Activated T-cell treated with anti-CD3 and anti-CD28 coated beads, Interleukin-2, amount 50 U/mL, for 24 hours (primary cell): Measurements from ENCODE around the gene C2orf68.
"Not testable (repeated sequence)": the region's sequence is repeated elsewhere in the genome, so short reads cannot be mapped to it uniquely, and the experiment has no call there.

ENCODE experiments used
- DNase-seq: peaks from one replicate; pipeline ENCODE4 v3.0.0-alpha.2; 2020
- H3K27ac Mint-ChIP-seq: 2 replicates; pipeline ENCODE4 v1.8.0; 2020; ENCODE audit warnings: mild to moderate bottlenecking, mixed read lengths
- H3K27me3 Mint-ChIP-seq: 2 replicates; pipeline ENCODE4 v1.8.0; 2020; ENCODE audit warnings: mixed read lengths
- H3K36me3 Mint-ChIP-seq: 2 replicates; pipeline ENCODE4 v1.8.0; 2020; ENCODE audit warnings: low read depth, mixed read lengths
- H3K4me1 Mint-ChIP-seq: 2 replicates; pipeline ENCODE4 v1.8.0; 2020; ENCODE audit warnings: low read depth, mixed read lengths
- H3K4me3 Mint-ChIP-seq: 2 replicates; pipeline ENCODE4 v1.8.0; 2020; ENCODE audit warnings: mild to moderate bottlenecking, moderate library complexity, mixed read lengths
- H3K9me3 Mint-ChIP-seq: 2 replicates; pipeline ENCODE4 v1.8.0; 2020; ENCODE audit warnings: mixed read lengths

Gene C2orf68, protein sequence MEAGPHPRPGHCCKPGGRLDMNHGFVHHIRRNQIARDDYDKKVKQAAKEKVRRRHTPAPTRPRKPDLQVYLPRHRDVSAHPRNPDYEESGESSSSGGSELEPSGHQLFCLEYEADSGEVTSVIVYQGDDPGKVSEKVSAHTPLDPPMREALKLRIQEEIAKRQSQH

DNA sequence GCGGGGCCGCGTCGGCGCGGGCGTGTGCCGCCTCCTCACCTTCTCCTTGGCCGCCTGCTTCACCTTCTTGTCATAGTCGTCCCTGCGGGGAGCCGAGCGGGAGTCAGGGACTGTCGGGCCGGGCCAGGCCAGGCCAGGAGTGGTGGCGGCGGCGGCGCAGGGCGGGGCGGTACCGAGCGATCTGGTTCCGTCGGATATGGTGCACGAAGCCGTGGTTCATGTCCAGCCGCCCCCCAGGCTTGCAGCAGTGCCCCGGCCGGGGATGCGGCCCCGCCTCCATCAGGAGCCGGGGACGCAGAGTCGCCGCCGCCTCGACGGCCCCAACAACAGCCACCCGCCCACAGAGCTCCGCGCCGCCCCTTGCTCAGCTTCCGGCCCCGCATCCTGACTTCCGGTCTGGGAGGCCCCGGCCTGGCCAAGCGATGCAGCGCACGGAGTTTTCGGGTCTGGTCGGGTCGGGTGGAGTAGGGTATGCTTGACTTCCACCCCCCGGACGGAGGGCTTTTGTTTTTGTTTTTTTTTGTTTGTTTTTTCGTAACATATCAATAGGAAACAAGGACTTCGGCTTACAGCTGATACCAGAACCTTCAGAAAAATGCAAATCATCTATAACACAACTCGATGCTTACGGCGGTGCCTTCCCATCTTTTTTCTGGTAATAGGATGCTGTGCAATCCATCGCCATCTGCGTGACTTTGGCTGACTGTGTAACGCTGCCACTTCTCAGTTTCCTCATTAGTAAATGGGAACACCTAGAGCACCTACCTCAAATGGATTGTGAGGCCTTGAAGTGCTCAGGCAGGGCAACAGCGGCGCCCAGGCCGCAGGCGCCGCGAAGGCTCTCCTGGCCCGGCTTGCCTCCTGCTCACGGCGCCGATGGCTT, at the start of gene C2orf68:
Gene C2orf68, minus strand, starts transcription at position 362 of the 883 bp plus-strand sequence. Its CDS starts 82 bp downstream, at position 280.
- peaks cover 38% of the 10 kb centered on the region for H3K4me1 Mint-ChIP-seq
- H3K4me3 Mint-ChIP-seq = peak within 1 kb of the TSS; percentile 94
- no peaks in the 10 kb centered on the region for H3K9me3 Mint-ChIP-seq

DNA sequence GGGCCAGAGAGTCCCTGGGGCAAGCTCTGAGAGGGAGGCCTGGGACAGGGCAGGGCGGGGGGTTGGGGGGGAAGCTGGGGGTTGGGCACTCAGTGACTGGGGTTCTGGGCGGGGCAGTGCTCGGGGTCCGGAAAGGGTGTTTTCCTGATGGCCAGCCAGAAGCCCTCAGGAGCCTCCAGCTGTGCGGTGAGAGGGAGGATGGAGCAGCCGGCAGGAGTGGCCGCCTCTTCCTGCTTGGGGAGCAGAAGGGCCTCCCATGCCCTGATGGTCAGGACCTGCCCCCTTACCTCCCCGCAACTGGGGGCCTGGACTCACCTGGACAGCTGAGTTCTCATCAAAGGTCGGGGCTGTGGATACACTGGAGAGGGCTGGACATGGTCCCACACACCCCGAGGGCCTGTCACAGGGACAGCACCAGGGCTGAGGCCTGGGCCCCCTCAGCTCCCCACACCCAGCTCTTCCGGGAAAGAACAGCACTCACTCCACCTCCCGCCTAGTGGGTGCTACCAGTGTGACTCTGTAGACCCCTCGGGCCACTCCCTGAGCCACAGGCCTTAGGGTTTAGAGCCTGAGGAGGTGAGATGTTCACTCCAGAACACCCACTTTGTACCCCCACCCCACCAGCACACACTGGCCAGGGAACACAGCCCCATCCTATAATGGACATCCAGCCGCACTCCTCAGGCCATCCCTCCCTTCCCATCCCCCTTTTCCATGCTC, 49.4 kb upstream of the C2orf68 start:
- Mint-ChIP-seq H3K4me1 (no peaks in the 10 kb centered on the region), H3K27ac (no peak overlapping the region), H3K4me3 (no peak overlapping the region), H3K36me3 (peaks cover 24% of the 10 kb centered on the region), H3K9me3 (no peaks in the 10 kb centered on the region), H3K27me3 (no peaks in the 10 kb centered on the region)
- no peak for DNase-seq

More for the DNA sequence above, at the start of gene C2orf68:
- Mint-ChIP-seq H3K27ac (peak within 1 kb of the TSS; percentile 94), H3K36me3 (peaks cover 48% of the 10 kb centered on the region), H3K27me3 (no peaks in the 10 kb centered on the region)
- DNase-seq = peak; percentile 91

DNA sequence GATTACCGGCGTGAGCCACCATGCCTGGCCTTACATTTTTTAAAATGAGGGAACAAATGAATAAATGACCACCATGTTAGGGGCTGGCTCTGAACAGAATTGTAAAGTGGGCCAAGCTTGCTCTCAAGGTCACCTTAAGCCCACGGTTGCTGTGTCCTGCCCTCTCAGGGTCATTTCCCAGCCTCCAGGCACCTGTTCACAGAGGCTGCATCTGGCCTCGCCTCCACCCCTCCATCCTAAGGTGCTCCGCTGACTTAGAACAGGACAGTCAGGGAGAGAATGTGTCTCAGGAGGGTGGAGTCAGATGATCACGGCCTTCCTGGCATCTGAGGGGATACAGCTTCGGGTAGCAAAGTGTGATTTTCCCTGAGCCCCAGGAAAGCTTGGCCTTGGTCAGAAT, 48.9 kb upstream of the C2orf68 start:
- no peak for DNase-seq
- no peaks in the 10 kb centered on the region for H3K27me3 Mint-ChIP-seq
- no peak overlapping the region for H3K27ac Mint-ChIP-seq
- H3K4me1 Mint-ChIP-seq = no peaks in the 10 kb centered on the region
- H3K36me3 Mint-ChIP-seq = peaks cover 30% of the 10 kb centered on the region
- no peak overlapping the region for H3K4me3 Mint-ChIP-seq
- no peaks in the 10 kb centered on the region for H3K9me3 Mint-ChIP-seq

DNA sequence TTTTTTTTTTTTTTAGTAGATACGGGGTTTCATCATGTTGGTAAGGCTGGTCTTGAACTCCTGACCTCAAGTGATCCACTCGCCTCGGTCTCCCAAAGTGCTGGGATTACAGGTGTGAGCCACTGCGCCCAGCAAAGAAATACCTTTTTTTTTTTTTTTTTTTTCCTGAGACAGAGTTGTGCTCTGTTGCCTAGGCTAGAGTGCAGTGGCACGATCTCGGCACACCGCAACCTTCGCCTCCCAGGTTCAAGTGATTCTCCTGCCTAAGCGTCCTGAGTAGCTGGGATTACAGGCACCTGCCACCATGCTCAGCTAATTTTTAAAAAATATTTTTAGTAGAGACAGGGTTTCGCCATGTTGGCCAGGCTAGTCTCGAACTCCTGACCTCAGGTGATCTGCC, 48.4 kb upstream of the C2orf68 start:
- not testable (repeated sequence) for H3K4me1 Mint-ChIP-seq, DNase-seq, H3K4me3 Mint-ChIP-seq, H3K27ac Mint-ChIP-seq, H3K27me3 Mint-ChIP-seq, H3K9me3 Mint-ChIP-seq
- H3K36me3 Mint-ChIP-seq = peaks cover 34% of the 10 kb centered on the region

DNA sequence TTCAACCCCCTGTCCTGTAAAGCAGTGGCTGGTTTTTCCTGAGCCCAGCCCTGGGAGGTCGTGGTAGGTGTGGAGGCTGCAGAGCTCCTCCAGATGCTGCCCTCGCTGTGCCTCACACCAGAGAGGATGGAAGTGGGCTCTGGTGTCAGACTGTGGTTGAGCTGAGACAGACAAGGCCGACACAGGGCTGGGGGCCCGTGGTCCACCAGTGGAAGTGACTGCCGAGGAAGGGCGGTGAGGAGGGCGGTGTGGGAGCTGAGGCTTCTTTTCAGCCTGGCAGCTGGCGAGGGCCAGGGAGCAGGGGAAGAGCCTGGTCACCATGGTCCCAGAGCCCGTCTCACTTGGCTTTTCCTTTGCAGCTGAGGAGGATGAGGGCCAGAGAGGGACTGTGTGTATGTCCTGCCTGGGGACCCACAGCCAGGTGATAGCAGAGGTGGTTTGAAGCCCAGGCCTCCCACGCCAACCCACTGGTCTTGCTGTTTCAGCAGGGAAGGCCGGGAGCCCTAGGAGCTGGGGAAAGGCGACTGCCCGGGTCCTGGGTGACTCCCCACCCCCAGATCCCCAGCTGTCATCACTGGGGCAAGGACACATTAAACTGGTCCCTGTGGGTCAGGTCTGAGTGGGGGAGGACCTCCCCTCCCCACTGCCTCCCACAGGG, 47.6 kb upstream of the C2orf68 start:
- H3K9me3 Mint-ChIP-seq = no peaks in the 10 kb centered on the region
- no peak overlapping the region for H3K27ac Mint-ChIP-seq
- no peak overlapping the region for H3K4me3 Mint-ChIP-seq
- H3K27me3 Mint-ChIP-seq = no peaks in the 10 kb centered on the region
- DNase-seq = no peak
- H3K4me1 Mint-ChIP-seq = no peaks in the 10 kb centered on the region
- H3K36me3 Mint-ChIP-seq = peaks cover 36% of the 10 kb centered on the region

DNA sequence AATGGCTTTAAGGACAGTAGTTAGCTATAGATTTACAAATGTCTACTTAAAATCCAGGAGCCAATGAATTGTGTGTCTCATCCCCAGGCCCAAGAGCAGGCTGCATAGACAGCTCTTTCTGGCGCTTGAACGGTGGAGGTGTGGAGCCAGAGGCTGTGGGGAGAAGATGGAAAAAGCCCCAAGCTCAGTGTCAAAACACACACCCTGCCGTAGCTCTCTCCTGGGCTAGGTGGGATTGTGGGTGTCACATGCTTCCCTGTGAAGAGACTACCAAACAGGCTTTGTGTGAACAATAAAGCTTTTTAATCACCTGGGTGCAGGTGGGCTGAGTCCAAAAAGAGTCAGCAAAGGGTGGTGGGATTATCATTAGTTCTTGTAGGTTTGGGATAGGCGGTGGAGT, 45.5 kb upstream of the C2orf68 start:
- not testable (repeated sequence) for H3K9me3 Mint-ChIP-seq, H3K4me1 Mint-ChIP-seq, H3K27me3 Mint-ChIP-seq, DNase-seq, H3K4me3 Mint-ChIP-seq
- Mint-ChIP-seq H3K36me3 (peaks cover 53% of the 10 kb centered on the region), H3K27ac (peak overlapping the region; percentile 37)

DNA sequence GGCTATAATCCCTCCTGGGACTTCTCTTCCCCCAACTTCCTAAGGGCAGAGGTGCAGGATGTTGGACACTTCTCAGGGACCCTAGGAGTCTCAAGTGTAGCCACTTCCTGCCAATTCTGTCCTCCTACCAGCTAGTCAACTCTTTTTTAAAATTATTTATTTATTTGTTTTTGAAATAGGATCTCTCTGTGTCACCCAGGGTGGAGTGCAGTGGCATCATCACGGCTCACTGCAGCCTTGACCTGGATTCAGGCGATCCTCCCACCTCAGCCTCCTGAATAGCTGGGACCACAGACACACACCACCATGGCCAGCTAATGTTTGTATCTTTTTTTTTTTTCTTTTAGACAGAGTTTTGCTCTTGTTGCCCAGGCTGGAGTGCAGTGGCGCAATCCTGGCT, 44.6 kb upstream of the C2orf68 start:
- Mint-ChIP-seq H3K4me3 (no peak overlapping the region), H3K4me1 (peaks cover 2% of the 10 kb centered on the region), H3K9me3 (no peaks in the 10 kb centered on the region), H3K27me3 (no peaks in the 10 kb centered on the region), H3K27ac (no peak overlapping the region), H3K36me3 (peaks cover 61% of the 10 kb centered on the region)
- no peak for DNase-seq

DNA sequence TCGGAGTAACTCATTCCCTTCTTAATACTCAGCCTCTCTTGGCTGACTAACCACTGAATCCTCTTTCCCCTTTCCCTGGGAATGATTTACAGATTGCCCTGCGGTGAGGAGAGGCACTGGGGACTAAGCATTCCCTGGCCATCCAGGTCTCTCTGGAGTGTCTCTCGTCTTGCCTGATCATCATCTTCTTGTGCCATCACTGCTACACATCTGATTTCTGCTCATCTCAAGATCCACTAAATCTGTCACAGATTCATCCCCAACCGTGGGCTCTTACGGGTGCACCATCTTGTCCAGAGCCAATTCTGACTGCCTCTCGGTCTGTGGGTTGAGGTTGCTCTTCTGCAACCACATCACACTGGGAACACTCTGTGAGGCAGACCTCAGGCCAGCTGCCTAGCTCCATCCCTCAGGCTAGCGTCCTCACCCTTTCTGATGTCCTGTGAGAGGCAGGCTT, 44.1 kb upstream of the C2orf68 start:
- no peaks in the 10 kb centered on the region for H3K27me3 Mint-ChIP-seq
- no peak overlapping the region for H3K27ac Mint-ChIP-seq
- no peak for DNase-seq
- no peak overlapping the region for H3K4me3 Mint-ChIP-seq
- peaks cover 65% of the 10 kb centered on the region for H3K36me3 Mint-ChIP-seq
- H3K9me3 Mint-ChIP-seq = no peaks in the 10 kb centered on the region
- peaks cover 2% of the 10 kb centered on the region for H3K4me1 Mint-ChIP-seq

DNA sequence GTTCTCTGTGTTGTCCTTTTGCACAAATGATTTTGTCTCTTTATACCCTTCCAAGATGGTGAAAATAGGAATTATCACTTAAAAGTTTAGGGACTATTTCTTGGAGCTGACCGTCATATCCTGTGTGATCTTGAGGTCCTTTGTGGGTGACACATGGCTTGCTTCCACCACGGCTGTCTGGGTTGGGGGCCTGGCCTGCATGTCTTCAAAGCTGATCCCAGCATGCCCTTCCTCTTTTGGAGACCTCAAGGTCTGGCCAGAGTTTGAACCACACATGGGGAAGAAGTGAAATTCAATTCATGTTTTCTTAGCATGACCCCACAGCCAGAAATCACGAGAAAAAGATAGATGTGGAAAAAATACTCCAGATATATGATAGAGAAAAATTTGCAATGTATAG, 42.1 kb upstream of the C2orf68 start:
- no peak for DNase-seq
- no peaks in the 10 kb centered on the region for H3K9me3 Mint-ChIP-seq
- no peak overlapping the region for H3K27ac Mint-ChIP-seq
- H3K27me3 Mint-ChIP-seq = no peaks in the 10 kb centered on the region
- H3K4me3 Mint-ChIP-seq = no peak overlapping the region
- peaks cover 2% of the 10 kb centered on the region for H3K4me1 Mint-ChIP-seq
- H3K36me3 Mint-ChIP-seq = peaks cover 76% of the 10 kb centered on the region

DNA sequence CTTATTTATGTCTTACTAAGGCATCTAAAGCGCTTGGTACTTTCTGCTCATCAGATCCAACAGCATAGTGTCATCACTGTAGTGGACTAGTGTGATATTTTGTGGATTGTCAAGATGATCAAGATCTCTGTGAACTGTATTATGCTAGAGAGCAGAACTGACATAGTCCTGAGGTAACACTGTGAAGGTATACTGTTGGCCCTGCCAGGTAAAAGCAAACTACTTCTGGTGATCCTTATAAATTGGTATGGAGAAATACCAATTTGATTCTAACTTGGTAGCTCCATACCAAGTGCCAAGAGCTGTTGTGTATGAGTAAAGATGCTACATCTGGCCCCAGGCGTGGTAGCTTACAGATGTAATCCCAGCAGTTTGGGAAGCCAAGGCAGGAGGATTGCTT, 40.2 kb upstream of the C2orf68 start:
- Mint-ChIP-seq H3K36me3 (peaks cover 81% of the 10 kb centered on the region), H3K4me1 (peaks cover 2% of the 10 kb centered on the region), H3K4me3 (no peak overlapping the region), H3K9me3 (no peaks in the 10 kb centered on the region), H3K27me3 (no peaks in the 10 kb centered on the region), H3K27ac (no peak overlapping the region)
- DNase-seq = no peak

DNA sequence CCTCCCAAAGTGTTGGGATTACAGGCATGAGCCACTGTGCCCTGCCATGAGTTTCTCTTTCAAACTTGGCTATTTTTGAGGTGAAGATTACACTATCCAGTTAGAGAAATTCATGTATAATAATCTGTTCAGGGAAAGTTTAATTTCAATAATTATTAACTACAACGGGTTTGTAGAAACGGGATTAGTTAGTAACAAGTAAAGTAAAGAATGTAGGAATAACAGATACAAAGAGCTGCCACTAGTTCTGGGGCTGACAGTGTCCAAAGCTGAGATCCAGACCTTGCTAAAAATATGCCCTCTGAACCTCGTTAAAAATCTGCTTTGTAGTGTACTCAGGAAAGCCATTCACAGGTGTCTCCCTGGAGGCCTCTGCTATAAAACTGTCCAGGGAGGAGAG, 39.2 kb upstream of the C2orf68 start:
- Mint-ChIP-seq H3K4me1 (peaks cover 2% of the 10 kb centered on the region), H3K27me3 (no peaks in the 10 kb centered on the region), H3K9me3 (no peaks in the 10 kb centered on the region), H3K36me3 (peaks cover 85% of the 10 kb centered on the region), H3K27ac (no peak overlapping the region), H3K4me3 (no peak overlapping the region)
- no peak for DNase-seq

DNA sequence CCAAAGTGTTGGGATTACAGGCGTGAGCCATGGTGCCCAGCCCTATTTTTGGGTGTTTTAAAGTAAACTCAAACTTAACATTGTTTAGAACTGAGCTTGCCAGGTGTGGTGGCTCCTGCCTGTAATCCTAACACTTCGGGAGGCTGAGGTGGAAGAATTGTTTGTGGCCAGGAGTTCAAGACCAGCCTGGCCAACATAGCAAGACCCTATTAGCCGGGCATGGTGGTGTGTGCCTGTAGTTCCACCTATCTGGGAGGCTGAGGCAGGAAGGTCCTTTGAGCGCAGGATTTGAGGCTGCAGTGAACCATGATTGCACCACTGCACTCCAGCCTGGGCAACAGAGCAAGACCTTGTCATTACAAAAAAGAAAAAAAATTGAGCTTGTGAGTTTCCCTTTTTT, 38.6 kb upstream of the C2orf68 start:
- no peak overlapping the region for H3K27ac Mint-ChIP-seq
- no peak overlapping the region for H3K4me3 Mint-ChIP-seq
- H3K9me3 Mint-ChIP-seq = no peaks in the 10 kb centered on the region
- H3K36me3 Mint-ChIP-seq = peaks cover 85% of the 10 kb centered on the region
- no peak for DNase-seq
- H3K4me1 Mint-ChIP-seq = peaks cover 2% of the 10 kb centered on the region
- no peaks in the 10 kb centered on the region for H3K27me3 Mint-ChIP-seq

DNA sequence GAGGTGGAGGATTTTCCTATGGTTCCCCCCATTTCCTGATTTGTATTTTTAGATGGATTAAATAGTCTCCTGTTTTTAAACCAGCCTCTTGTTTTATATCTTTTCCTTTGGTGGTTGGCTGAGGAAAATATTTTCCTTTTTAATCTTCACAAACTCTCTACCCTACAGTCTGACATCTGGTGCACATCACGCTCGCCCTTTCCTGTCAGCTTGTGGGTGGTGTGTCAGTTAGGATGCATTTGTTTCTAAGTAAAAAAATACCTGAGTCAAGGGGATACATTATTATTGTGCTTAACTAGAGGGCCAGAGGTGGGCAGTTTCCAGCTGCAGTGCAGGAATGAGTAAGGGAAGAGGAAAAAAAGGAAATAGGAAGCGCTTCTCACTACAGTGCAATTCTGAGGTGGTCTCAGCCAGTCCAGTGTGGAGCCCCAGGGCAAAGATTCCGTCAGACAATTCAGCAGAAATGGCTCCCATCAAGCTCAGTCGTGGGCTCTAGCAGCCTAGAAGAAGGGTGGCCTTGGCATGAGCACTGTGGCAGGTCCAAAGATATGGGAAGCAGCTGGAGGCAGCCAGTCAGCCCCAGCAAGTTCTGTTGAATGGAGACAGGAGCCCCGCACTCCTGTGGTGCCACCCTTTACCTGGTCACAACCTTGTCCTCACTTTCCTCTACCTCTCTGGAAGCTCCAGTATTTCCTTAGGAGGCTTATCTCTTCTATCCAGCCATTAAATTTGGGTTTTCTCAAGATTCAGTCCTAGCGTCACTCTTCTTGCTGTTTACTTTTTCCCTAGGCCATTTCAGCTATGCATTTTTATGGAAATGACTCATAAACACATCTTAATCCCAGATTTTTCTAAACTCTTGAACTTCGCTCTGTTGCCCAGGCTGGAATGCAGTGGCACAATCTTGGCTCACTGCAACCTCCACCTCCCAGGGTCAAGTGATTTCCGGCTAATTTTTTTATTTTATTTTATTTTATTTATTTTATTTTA, 37.6 kb upstream of the C2orf68 start:
- no peaks in the 10 kb centered on the region for H3K9me3 Mint-ChIP-seq
- no peaks in the 10 kb centered on the region for H3K27me3 Mint-ChIP-seq
- peak overlapping the region; percentile 44 for H3K27ac Mint-ChIP-seq
- H3K4me1 Mint-ChIP-seq = peaks cover 2% of the 10 kb centered on the region
- H3K36me3 Mint-ChIP-seq = peaks cover 91% of the 10 kb centered on the region
- no peak for DNase-seq
- H3K4me3 Mint-ChIP-seq = no peak overlapping the region
